Measurements from ENCODE around the gene CETP.
A peak's percentile ranks its signal among the peaks of the same experiment; 100 is the strongest.
"Not testable (repeated sequence)": the region's sequence is repeated elsewhere in the genome, so short reads cannot be mapped to it uniquely, and the experiment has no call there.

The CETP gene

DNA sequence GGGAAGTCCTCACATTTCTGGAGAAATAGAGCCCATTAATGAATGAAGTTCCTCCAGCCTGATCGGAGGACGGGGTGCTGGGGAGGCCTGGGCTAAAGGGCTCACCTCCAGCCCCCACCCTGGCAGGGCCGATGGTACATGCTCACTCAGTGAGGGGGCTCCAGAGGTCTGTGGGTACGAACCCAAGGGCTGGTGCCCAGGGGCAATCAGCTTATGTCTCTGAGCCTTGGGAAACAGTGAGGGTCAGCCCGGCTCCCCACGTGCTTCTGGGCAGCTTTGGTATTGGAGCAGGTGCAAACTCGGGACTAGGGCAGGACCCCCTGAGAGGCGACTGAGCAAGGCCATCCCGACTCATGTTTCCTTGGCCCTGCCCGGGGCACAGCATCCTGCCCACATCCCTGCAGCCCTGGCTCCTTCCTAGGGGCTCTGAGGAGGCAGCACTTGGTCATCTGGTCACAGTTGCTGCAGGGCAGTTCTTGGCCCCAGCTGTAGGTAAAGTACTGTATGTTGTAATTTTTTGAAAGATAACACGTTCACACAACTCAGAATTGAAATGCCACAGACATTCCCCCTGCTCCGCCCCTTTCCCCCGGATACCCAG lies 969 bp upstream of the CETP start:
- no peak for DNase-seq

DNA sequence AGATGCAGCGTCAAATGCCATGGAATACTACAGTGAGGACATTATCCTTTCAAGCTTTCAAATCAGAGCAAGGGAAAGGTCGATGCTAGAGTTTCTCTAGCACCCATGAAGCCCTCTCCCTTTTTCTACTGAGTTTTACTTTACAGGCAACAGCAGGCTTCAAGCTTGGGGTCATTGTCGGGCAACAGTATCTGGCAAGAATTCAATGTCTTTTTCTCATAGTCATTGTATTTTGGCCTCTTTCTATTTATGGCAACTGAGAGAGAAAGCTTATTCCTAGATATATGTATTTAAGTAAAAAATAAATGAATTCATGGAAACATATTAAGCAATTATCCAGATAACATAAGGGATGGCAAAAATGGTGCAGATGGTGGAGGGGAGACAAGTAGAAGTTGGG lies 364 bp upstream of the CETP start:
- no peak for DNase-seq

- DNase-seq, result peak; percentile 99
Measured at GRCh38 chr16:56964243-56965148, 2.7 kb downstream of the CETP start.

DNA sequence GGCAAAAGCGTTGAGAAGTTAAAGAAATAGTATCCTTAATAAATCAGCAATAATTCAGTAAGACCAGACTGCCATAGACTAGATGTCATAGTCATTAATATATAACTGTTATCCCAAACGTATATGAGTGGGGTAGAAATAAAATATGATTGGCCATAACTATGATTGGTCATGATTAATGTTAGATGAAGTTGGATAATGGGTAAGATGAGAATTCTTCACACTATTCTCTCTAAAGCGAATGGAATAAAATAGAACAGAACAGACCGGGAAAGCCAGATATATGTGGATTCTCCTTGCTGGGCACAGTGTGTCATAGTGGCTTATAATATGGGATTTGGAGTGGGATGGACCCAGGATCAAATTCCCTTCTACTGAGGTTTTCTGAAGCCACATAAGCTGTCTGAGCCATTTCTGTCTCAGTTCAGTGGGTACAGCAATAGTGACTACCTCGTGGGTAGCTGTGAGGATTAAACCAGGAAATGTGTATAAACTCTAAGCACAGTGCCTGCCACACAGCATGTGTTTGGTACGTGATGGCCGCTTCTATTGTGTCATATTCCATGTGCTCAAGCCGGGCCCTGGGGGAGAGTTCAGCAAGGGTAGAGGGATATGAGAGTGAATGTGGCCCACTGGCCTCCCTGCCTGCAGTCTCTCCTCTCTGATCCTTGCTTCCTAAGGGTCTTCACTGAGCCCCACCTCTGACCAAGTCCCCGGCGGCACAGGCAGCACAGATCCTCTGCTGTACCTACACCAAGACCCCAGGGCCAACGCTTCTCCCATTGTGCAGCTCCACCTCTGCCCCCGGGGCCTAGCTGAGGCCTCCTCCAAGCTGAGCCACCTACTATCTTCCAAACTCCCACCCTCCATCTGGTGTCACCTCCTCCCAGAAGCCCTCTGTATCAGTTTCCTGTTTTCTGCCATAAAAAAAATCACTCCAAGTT lies 3.7 kb downstream of the CETP start:
- DNase-seq, result no peak

- no peak for DNase-seq
Measured at GRCh38 chr16:56966093-56966475, 4.3 kb downstream of the CETP start.

GRCh38 chr16:56967733-56968132 lies 6.0 kb downstream of the CETP start:
- no peak for DNase-seq

GRCh38 chr16:56969769-56970168 lies 8.0 kb downstream of the CETP start:
- no peak for DNase-seq

GRCh38 chr16:56970934-56971767 lies 9.4 kb downstream of the CETP start:
- no peak for DNase-seq

DNA sequence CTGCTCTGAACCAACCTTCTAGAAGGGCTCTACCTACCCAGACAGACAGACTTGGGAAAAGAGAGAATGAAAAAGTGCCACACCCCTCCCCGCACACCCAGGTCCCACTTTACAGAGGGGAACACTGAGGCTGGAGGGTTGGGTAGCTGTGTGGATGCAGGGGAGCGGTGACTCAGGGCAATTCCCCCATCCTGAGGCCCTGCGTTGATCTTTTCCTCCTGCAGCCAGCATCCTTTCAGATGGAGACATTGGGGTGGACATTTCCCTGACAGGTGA lies 10.0 kb downstream of the CETP start:
- DNase-seq, result no peak

- DNase-seq, result no peak
Measured at GRCh38 chr16:56972403-56973293, 10.9 kb downstream of the CETP start.

GRCh38 chr16:56973294-56973689 lies 11.5 kb downstream of the CETP start:
- DNase-seq, result no peak

GRCh38 chr16:56973899-56974298 lies 12.1 kb downstream of the CETP start:
- DNase-seq, result not testable (repeated sequence)

DNA sequence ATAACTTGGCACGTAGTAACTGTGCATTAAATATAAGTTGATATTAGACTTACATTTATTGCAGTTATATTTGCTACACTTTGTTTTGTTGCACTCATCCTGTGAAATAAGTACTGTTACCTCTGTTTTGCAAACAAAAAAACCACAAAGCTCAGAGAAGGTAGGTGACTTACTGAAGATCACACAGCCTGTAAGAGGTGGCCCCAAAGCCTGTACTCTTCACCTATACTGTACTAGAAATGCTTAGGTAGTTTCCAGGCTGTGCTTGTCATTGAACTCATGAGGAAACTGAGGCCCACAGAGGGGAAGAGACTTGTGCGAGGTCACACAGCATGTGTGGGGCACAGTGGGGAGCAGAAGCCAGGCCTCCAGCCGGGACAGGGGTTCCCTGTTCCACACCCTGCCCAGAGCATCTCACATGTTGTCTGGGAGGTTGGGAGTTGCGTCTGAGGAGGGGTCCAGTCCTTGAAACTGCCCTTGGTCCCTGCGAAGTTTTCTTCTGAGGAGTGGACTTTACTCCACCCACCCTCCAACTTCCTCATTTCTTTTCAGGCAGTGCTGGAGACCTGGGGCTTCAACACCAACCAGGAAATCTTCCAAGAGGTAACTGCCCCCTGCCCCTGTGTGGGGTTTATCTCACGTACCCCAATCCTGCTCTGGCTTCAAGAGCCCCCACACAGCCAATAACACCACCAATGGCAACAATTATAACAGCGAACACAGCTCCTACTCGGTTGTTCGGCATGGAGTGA lies 13.0 kb downstream of the CETP start:
- DNase-seq, result no peak

DNA sequence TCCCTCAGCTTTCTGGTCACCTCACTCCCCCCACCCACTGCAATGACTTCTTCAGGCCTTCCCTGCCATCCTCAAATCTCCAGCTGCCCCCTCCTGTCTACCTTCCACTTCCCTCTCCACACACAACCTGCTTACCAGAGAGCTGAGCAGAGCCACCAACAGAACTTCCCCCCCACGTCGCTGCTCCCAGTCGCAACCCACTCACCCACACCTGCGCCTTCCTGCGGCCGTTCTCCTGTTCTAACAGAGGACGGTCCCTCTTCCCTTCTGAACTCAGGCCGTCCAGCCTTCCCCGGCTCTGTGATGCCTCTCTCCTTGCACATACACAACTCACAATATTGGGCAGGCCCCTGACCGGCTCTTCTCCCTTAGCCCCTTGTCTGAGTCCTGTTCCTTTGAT lies 14.0 kb downstream of the CETP start:
- DNase-seq, result no peak

DNA sequence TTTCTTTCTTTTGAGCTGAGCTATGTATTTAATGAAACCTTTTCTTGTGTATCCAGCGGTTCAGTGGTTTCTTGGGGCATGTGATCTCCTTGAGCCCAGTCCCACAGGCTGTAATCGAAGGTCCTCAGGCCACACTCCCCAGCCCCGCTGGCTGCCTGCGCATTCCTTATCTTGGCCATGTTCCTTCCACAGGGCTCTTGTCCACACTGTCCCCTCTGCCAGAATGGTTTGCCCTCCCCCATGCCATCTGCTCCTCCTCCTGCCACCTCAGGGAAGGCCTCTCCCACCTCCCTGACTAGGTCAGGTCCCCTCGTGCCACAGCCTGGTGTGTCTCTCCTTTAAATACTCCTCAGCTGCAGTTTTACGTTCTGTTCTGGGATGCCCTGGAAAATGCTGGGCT lies 15.5 kb downstream of the CETP start:
- DNase-seq, result no peak

DNA sequence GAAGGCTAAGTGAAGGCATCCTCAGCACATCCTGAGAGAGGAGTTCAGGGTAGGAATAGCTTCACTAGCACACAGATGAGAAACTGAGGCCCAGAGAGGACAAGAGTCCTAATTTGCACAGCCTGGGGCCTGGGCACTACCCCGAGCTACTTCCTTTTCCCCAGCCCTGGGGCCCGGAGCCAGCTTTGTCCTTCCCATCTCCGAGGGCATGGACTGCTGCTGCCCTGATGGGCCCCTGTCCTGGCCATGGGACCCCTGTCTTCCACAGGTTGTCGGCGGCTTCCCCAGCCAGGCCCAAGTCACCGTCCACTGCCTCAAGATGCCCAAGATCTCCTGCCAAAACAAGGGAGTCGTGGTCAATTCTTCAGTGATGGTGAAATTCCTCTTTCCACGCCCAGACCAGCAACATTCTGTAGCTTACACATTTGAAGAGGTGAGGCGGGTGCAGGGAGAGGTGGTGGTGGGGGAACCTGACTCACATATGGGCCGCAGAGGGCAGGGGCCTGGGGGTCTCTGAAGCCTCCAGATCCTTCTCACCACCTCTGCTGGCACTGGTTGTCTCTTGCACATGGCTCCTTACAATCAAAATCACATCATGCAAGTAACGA lies 16.2 kb downstream of the CETP start:
- no peak for DNase-seq

GRCh38 chr16:56980201-56980535 lies 18.4 kb downstream of the CETP start:
- DNase-seq, result no peak

DNA sequence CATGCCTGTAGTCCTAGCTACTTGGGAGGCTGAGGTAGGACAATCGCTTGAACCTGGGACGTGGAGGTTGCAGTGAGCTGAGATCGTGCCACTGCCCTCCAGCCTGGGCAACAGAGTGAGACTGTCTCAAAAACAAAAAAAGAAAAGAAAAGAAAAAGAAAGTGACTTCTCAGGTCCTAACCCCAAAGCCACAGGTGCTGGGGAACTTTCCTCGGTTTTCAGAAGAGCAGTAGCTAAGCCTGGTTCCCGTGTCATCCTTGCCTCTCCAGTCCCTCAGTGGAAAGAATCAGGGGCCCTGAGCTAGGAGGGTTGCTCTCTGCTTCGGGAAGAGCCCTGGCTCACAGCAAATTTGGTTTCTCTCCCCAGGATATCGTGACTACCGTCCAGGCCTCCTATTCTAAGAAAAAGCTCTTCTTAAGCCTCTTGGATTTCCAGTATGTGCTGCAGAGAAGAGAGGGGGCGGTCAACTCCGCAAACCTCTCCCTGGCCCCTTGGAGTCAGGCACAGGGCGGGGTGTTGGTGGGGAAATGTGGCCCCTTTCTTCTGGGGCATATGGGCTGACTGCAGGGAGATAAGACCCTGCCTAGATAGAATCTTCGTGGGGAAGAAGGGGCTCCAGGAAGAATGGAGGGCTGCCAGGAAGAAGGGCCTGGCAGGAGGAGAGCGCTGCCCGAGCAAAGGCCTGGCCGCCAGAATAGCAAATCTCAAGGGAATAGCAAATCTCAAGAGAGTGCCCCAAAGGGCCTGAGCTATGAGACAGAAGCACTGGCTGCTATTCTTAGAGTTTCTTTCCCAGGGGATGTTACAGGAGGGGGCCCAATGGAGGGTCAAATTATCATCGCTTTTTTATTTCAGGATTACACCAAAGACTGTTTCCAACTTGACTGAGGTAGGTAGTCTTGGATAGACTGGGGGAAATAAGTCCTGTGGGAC lies 19.3 kb downstream of the CETP start:
- DNase-seq, result no peak

DNA sequence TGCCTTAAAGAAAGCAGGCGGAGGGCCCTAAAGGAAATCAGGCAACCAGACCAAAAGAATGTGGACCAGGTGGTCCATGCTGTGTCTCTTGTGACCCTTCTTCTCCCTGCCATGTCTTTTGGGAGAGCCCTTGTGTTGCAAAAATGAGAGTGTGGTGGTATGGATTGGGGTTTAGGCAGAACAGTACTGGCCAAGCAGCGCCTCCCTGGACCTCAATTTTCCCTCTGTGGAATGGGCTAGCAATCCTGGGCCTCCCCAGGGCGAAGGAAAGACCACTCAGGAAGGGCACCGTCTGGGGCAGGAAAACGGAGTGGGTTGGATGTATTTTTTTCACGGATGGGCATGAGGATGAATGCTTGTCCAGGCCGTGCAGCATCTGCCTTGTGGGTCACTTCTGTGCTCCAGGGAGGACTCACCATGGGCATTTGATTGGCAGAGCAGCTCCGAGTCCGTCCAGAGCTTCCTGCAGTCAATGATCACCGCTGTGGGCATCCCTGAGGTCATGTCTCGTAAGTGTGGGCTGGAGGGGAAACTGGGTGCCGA lies 20.1 kb downstream of the CETP start:
- DNase-seq, result no peak
